GM23338 (cell line): ENCODE results near the gene KLRK1.

Source experiments
- CTCF ChIP-seq, 2 experiments: fragments of 200-600 bp in 1 of 2; sonication (generic) in 1 of 2; conservative IDR thresholded peaks; 2 replicates each; pipeline versions ENCODE4 v1.5.1 to v1.6.1; 2016 to 2017; ENCODE audit warnings: antibody characterized with exemption in 2 of 2, low read depth in 2 of 2, mild to moderate bottlenecking in 2 of 2, moderate library complexity in 1 of 2
- EZH2 ChIP-seq: fragments of 200-600 bp; sonication (generic); IDR thresholded peaks from one replicate; pipeline ENCODE4 v1.8.0; 2017; ENCODE audit warnings: antibody characterized with exemption, mild to moderate bottlenecking, low read depth; ENCODE audit not compliant: unreplicated experiment
- EZH2phosphoT487 ChIP-seq: fragments of 200-600 bp; sonication (generic); IDR thresholded peaks from one replicate; pipeline ENCODE4 v1.8.1; 2018; ENCODE audit warnings: antibody characterized with exemption; ENCODE audit not compliant: unreplicated experiment
- POLR2AphosphoS5 ChIP-seq: IDR thresholded peaks from 2 replicates; pipeline ENCODE4 v1.6.1; 2016; ENCODE audit warnings: antibody characterized with exemption, low read depth

DNA sequence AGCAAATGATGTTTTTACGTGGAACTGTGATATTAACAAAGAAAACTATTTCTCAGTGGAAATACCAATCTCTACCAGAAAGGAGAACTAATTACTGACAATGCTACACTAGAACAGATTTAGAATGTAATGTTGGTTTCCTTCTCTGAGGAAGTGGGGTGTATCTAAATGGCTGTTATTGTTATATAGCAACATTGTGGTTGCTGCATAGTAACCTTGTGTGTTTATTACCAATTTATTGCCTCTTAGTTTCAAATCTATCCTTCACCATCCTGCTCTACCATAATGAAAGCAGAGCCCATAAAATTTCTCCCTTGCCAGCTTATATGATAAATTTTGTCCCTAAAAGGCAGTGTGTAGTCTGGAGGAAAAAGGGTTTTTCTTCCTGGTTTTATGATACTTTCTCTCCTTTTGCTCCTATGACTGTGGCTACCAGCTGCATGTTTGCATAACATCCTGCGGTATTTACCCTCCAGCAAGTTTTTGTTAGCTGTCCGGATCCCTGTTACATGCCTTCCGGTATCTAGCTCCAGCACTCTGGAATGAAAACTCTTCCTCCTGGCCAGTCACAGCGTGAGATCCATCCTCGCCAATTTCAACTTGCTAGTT lies 5.7 kb upstream of the KLRK1 start:
- TF ChIP-seq EZH2 (no peak), CTCF (conservative IDR thresholded peaks at IDR 0.05; ENCODE audit: low read depth in 2 of 2) (no peak), POLR2AphosphoS5 (no peak), EZH2phosphoT487 (no peak)
